HepG2 (cell line): Measurements from ENCODE around the gene FAM169A. TPM values are rescaled to one million over a fixed set of nuclear protein-coding genes. Genes with fewer than 3 reads are reported as not detected.
A peak's percentile ranks its signal among the peaks of the same experiment; 100 is the strongest.

Experiments
- ATAC-seq: fragments of 200-7000 bp; cut with Tn5 transposase; 3 replicates; pipeline ENCODE4 v1.9.1; 2020; ENCODE audit warnings: mild to moderate bottlenecking, moderate library complexity
- BruUV-seq: library from RNA; stranded (reverse); fragments of 400-500 nt; replicated peaks from 2 replicates; lab custom pipeline; 2021; lab: Mats Ljungman, UMichigan
- CTCF ChIA-PET: fragments of 300-600 bp; formaldehyde crosslinking; extraction: SDS; loops from one replicate; lab custom pipeline; 2021; ENCODE audit warnings: low total read pairs, inconsistent platforms, low intra/inter-chr PET ratio; lab: Yijun Ruan, JAX
- POLR2A ChIA-PET: fragments of 350-600 bp; sonication (Branson Sonifier 250); formaldehyde crosslinking; loops from one replicate; lab custom pipeline; 2020; ENCODE audit warnings: antibody characterized with exemption, inconsistent platforms; lab: Yijun Ruan, JAX
- DNase-seq: peaks from one replicate; pipeline ENCODE4 v3.0.0-alpha.2; 2015; ENCODE audit warnings: low spot score
- FAIRE-seq: peaks from 3 replicates; lab custom pipeline; 2011; peaks lifted over from hg19 to GRCh38; lab: Jason Lieb, UNC
- H2AFZ ChIP-seq: one replicate; pipeline ENCODE4 v1.6.1; 2011; ENCODE audit warnings: low read length, inconsistent platforms
- H3K27ac ChIP-seq: fragments of 300-600 bp; 3 replicates; pipeline ENCODE4 v1.8.0; 2011; ENCODE audit warnings: mixed run types, mild to moderate bottlenecking, mixed read lengths, low read length, inconsistent platforms; ENCODE audit not compliant: insufficient read depth; ENCODE audit errors: extremely low read length
- H3K27me3 ChIP-seq, 2 experiments: fragments of 200-600 bp in 1 of 2; 2 replicates in 1 of 2; 3 replicates in 1 of 2; pipeline versions ENCODE4 v1.6.0 to v1.8.0; 2011; ENCODE audit warnings: low read length in 2 of 2, mild to moderate bottlenecking in 2 of 2, moderate library complexity in 2 of 2, inconsistent platforms in 1 of 2; ENCODE audit not compliant: insufficient read depth in 2 of 2, control insufficient read depth in 1 of 2
- H3K36me3 ChIP-seq, 2 experiments: fragments of 200-600 bp in 1 of 2; replicated peaks in 1 of 2; 2 replicates in 1 of 2; 3 replicates in 1 of 2; pipeline versions ENCODE4 v1.5.1 to v1.8.0; 2011; ENCODE audit warnings: low read length in 2 of 2, inconsistent platforms in 1 of 2; ENCODE audit not compliant: insufficient read depth in 2 of 2, control insufficient read depth in 1 of 2
- H3K4me1 ChIP-seq: 2 replicates; pipeline ENCODE4 v1.5.1; 2012; ENCODE audit warnings: low read length, inconsistent platforms; ENCODE audit not compliant: insufficient read depth
- H3K4me2 ChIP-seq: 2 replicates; pipeline ENCODE4 v1.6.0; 2011; ENCODE audit warnings: low read depth, low read length, inconsistent platforms
- H3K4me3 ChIP-seq, 3 experiments: fragments of 200-600 bp in 1 of 3; sonication (generic), shearing (Covaris generic) in 1 of 3; replicated peaks in 1 of 3; 2 replicates each; pipeline ENCODE4 v1.5.1; 2011 to 2016; ENCODE audit warnings: low read length in 3 of 3, inconsistent platforms in 2 of 3, low read depth in 2 of 3, mild to moderate bottlenecking in 2 of 3, control low read depth in 1 of 3, mixed read lengths in 1 of 3; ENCODE audit not compliant: insufficient read depth in 1 of 3
- H3K79me2 ChIP-seq: one replicate; pipeline ENCODE4 v1.6.1; 2011; ENCODE audit warnings: low read length, inconsistent platforms; ENCODE audit not compliant: insufficient read depth
- H3K9ac ChIP-seq: 2 replicates; pipeline ENCODE4 v1.6.0; 2011; ENCODE audit warnings: mild to moderate bottlenecking, low read depth, low read length, inconsistent platforms; ENCODE audit not compliant: insufficient read depth
- H3K9me3 ChIP-seq: 2 replicates; pipeline ENCODE4 v1.5.1; 2012; ENCODE audit warnings: mild to moderate bottlenecking, low read length
- H4K20me1 ChIP-seq: 2 replicates; pipeline ENCODE4 v1.6.0; 2011; ENCODE audit warnings: inconsistent platforms, mild to moderate bottlenecking, low read length, moderate library complexity; ENCODE audit not compliant: insufficient read depth
- BCL6 ChIP-seq: IDR thresholded peaks from 2 replicates; pipeline ENCODE4 v1.6.1; 2016; ENCODE audit warnings: missing genetic modification reagents, missing compliant biosample characterization
- DMAP1 ChIP-seq: IDR thresholded peaks from 2 replicates; pipeline ENCODE4 v1.6.1; 2016
- HNF4G ChIP-seq, 2 experiments: sonication (generic) in 1 of 2; formaldehyde crosslinking in 1 of 2; IDR thresholded peaks; 2 replicates each; pipeline versions ENCODE4 v1.4.0 to v1.6.1; 2011 to 2020; ENCODE audit warnings: borderline replicate concordance in 2 of 2, low read depth in 2 of 2, mild to moderate bottlenecking in 2 of 2, low read length in 1 of 2, missing genetic modification reagents in 1 of 2, moderate library complexity in 1 of 2
- KDM2A ChIP-seq: sonication (generic); formaldehyde crosslinking; IDR thresholded peaks from 2 replicates; pipeline ENCODE4 v1.4.0; 2020; ENCODE audit warnings: low read depth, missing genetic modification reagents, borderline replicate concordance
- LBX2 ChIP-seq: sonication (generic); formaldehyde crosslinking; IDR thresholded peaks from 2 replicates; pipeline ENCODE4 v1.5.0; 2020; ENCODE audit warnings: missing genetic modification reagents, mild to moderate bottlenecking, borderline replicate concordance
- RAD51 ChIP-seq: fragments of 450-650 bp; IDR thresholded peaks from 2 replicates; pipeline ENCODE4 v1.6.1; 2016; ENCODE audit warnings: borderline replicate concordance
- YEATS4 ChIP-seq: sonication (generic); formaldehyde crosslinking; IDR thresholded peaks from 2 replicates; pipeline ENCODE4 v1.4.0; 2020; ENCODE audit warnings: missing genetic modification reagents, borderline replicate concordance
- ZBTB20 ChIP-seq: sonication (generic); formaldehyde crosslinking; IDR thresholded peaks from 2 replicates; pipeline ENCODE4 v1.8.1; 2023; ENCODE audit warnings: missing genetic modification reagents, low read depth, mild to moderate bottlenecking, borderline replicate concordance
- ZBTB26 ChIP-seq: IDR thresholded peaks from 2 replicates; pipeline ENCODE4 v1.6.1; 2016; ENCODE audit warnings: missing compliant biosample characterization, missing genetic modification reagents, borderline replicate concordance
- ZC3H13 ChIP-seq: sonication (generic); formaldehyde crosslinking; IDR thresholded peaks from 2 replicates; pipeline ENCODE4 v1.8.1; 2023; ENCODE audit warnings: mild to moderate bottlenecking, missing genetic modification reagents, moderate library complexity
- ZNF609 ChIP-seq: sonication (generic); formaldehyde crosslinking; IDR thresholded peaks from 2 replicates; pipeline ENCODE4 v1.4.0; 2020; ENCODE audit warnings: mild to moderate bottlenecking, missing genetic modification reagents, borderline replicate concordance
- ZSCAN29 ChIP-seq: sonication (generic); formaldehyde crosslinking; conservative IDR thresholded peaks from 2 replicates; pipeline ENCODE4 v1.4.0; 2020; ENCODE audit warnings: mild to moderate bottlenecking, missing genetic modification reagents
- WGBS: methylation state at CpG from one replicate; pipeline ENCODE4 v1.1.6; 2017; ENCODE audit warnings: low lambda C conversion rate; 5-methylcytosine and 5-hydroxymethylcytosine counted together
- in situ Hi-C: cut with HindIII; loops from 2 replicates; pipeline ENCODE4 v1.10.0; 2017; ENCODE audit warnings: low pct_unique_long_range_greater_than_20kb; ENCODE audit not compliant: extremely low pct_ligation_motif_present
- intact Hi-C: fragments of 100-400 bp; cut with micrococcal nuclease; formaldehyde crosslinking; loops from one replicate; pipeline ENCODE4 v1.10.0; 2022; ENCODE audit not compliant: unreplicated experiment
- polyA plus RNA-seq, 8 experiments: library from polyadenylated mRNA; depleted of rRNA in 3 of 8; stranded (reverse) in 7 of 8; unstranded in 1 of 8; fragments of >200 nt; fragmentation: Illumina TruSeq in 4 of 8; extraction: Trizol in 4 of 8; gene quantifications; 2 replicates each; pipeline versions ENCODE4 v1.2.1 to v1.2.3, GENCODE V29; 2011 to 2016; ENCODE audit warnings: low read depth in 4 of 8, missing spikeins in 1 of 8, mixed read lengths in 1 of 8; ENCODE audit not compliant: insufficient read depth in 1 of 8
- total RNA-seq, 5 experiments: library from RNA; depleted of rRNA; stranded (reverse); fragments of >200 nt; fragmentation: Illumina TruSeq; extraction: Trizol; gene quantifications; 2 replicates each; pipeline ENCODE4 v1.2.3, GENCODE V29; 2016; ENCODE audit warnings: low read depth in 1 of 5
- TF ChIP-seq, protein P1 (sequence below): sonication (generic); IDR thresholded peaks from 2 replicates; pipeline ENCODE4 v1.6.1; 2016; ENCODE audit warnings: low read depth, borderline replicate concordance

FAM169A gene
- total and polyA plus RNA-seq, 2 of the 13 experiments (the other 11 are each of a cell fraction or from before 2014, with no cell fraction given): 21.1 to 110 TPM

GRCh38 chr5:74866596-74867162, 492 bp upstream of the FAM169A start:
- H4K20me1 ChIP-seq: peaks cover 8% of the 10 kb centered on the region; the same call in 1 of the 2 replicates
- H3K4me3 ChIP-seq: peak overlapping the region; percentile 87 to 97 (median 95)
- H3K36me3 ChIP-seq: no peaks in the 10 kb centered on the region
- intact Hi-C loops (loop anchor here (1.0 to 5.0 kb wide), 3 partner anchors 10 to 50 kb away; no protein-coding TSS in a partner anchor), in situ Hi-C loops (loop anchor here (5.0 kb wide), 1 partner anchor 36 kb away; no protein-coding TSS in a partner anchor)
- ATAC-seq: peak; percentile 80
- H3K79me2 ChIP-seq: peaks cover 43% of the 10 kb centered on the region
- peak; percentile 71 for FAIRE-seq
- no peaks in the 10 kb centered on the region; a peak in 1 of 5 replicates for H3K27me3 ChIP-seq
- POLR2A ChIA-PET: interaction anchor here (1.1 to 4.4 kb wide), 5 partner anchors 10 to 52 kb away, joined by 3 to 79 read pairs (median 6); no protein-coding TSS in a partner anchor
- peak overlapping the region; percentile 89 for H3K9ac ChIP-seq
- H2AFZ ChIP-seq: peak overlapping the region; percentile 42
- CTCF ChIA-PET: no interaction called here
- peaks cover 70% of the 10 kb centered on the region for H3K4me1 ChIP-seq
- BruUV-seq: no TSS peak
- 1% methylated on average over 17 of the region's 37 CpGs for WGBS
- H3K9me3 ChIP-seq: no peaks in the 10 kb centered on the region
- peak; percentile 89 for DNase-seq
- H3K27ac ChIP-seq: peak overlapping the region; percentile 96
- peak overlapping the region; percentile 80 for H3K4me2 ChIP-seq
- TF ChIP-seq LBX2 (CRISPR knock-in tag): no peak
- TF ChIP-seq KDM2A (CRISPR knock-in tag): peak; percentile 51
- TF ChIP-seq HNF4G (IDR thresholded peaks at IDR 0.05; ENCODE audit: borderline replicate concordance, low read depth, low read length): peak; percentile 73
- peak; percentile 49; the same call in 1 of the 2 replicates for TF ChIP-seq HNF4G (CRISPR knock-in tag; IDR thresholded peaks at IDR 0.05; ENCODE audit: borderline replicate concordance, low read depth)
- peak; percentile 54; the same call in 1 of the 2 replicates for TF ChIP-seq ZBTB20
- peak; percentile 75 for TF ChIP-seq YEATS4
- TF ChIP-seq RAD51: no peak
- 0 out of 2 replicates have a peak, but pooled peaks have one; percentile 6 for TF ChIP-seq ZC3H13 (CRISPR knock-in tag)
- TF ChIP-seq, protein P1, sequence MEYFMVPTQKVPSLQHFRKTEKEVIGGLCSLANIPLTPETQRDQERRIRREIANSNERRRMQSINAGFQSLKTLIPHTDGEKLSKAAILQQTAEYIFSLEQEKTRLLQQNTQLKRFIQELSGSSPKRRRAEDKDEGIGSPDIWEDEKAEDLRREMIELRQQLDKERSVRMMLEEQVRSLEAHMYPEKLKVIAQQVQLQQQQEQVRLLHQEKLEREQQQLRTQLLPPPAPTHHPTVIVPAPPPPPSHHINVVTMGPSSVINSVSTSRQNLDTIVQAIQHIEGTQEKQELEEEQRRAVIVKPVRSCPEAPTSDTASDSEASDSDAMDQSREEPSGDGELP: peak; percentile 13; the same call in 1 of the 2 replicates
- peak; percentile 70 for TF ChIP-seq BCL6 (CRISPR knock-in tag)
- peak; percentile 80 for TF ChIP-seq ZSCAN29 (CRISPR knock-in tag)
- TF ChIP-seq ZNF609 (CRISPR knock-in tag): peak; percentile 53; the same call in 1 of the 2 replicates
- peak; percentile 63; the same call in 1 of the 2 replicates for TF ChIP-seq DMAP1
- peak; percentile 96 for TF ChIP-seq ZBTB26 (CRISPR knock-in tag)
